ENCODE data around the gene RRP1B. TPM values are rescaled to one million over a fixed set of nuclear protein-coding genes. Genes with fewer than 3 reads are reported as not detected.

The RRP1B gene
- total and polyA plus RNA-seq, 2 of the 13 experiments (the other 11 are each of a cell fraction or from before 2014, with no cell fraction given): 16.3 to 46.2 TPM

DNA sequence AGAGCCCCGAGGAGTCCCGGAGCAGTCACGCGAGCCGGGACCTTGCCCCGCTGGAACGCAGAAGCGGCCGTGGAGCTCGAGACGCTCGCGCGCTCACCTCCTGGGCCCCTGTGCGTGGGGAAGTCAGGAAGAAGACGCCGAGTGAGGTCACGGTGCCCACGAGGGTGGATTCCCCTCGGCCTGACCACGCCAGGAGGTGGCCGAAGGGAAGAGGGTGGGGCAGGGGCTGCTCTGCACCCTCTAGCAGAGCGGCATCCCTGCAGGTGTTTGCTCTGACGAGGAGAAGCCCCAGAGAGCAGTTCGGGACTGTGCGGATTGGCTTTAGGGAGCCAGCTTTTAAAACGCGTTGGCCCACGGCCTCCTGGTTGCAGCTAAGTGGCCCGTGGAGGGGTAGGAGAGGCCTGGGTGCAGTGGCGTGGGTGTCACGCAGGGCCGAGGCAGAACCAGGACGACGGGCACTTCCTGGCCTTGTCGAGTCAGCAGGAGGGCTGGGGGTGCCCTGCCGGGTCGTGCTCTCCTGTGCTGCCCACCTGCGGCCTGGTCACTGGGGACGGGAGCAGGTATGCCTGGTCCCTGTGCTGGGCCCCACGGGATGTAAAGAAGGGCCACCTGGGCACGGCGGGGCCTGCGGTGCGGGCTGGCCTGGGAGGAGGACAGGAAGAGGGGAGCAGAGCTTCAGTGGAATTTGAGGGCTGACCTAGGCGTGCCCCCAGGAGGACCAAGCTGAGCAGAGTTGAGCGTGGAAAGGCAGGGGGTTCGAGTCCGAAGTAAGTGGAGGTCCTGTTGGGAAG is 60.6 kb downstream of the RRP1B start (continued):
- TF ChIP-seq, protein P1, sequence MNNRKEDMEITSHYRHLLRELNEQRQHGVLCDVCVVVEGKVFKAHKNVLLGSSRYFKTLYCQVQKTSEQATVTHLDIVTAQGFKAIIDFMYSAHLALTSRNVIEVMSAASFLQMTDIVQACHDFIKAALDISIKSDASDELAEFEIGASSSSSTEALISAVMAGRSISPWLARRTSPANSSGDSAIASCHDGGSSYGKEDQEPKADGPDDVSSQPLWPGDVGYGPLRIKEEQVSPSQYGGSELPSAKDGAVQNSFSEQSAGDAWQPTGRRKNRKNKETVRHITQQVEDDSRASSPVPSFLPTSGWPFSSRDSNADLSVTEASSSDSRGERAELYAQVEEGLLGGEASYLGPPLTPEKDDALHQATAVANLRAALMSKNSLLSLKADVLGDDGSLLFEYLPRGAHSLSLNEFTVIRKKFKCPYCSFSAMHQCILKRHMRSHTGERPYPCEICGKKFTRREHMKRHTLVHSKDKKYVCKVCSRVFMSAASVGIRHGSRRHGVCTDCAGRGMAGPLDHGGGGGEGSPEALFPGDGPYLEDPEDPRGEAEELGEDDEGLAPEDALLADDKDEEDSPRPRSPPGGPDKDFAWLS (CRISPR knock-in tag; IDR thresholded peaks at IDR 0.05; ENCODE audit: borderline replicate concordance): no peak
- no peak for TF ChIP-seq GTF2F1 (IDR thresholded peaks at IDR 0.05; ENCODE audit: low read length)
- TF ChIP-seq HNRNPL (IDR thresholded peaks at IDR 0.05; ENCODE audit: low read depth, low read length): peak; percentile 17; the same call in 1 of the 2 replicates
- TF ChIP-seq ZNF737 (CRISPR knock-in tag; IDR thresholded peaks at IDR 0.05; ENCODE audit: borderline replicate concordance): no peak
- TF ChIP-seq ZSCAN22 (CRISPR knock-in tag; IDR thresholded peaks at IDR 0.05): no peak
- TF ChIP-seq, protein P2, sequence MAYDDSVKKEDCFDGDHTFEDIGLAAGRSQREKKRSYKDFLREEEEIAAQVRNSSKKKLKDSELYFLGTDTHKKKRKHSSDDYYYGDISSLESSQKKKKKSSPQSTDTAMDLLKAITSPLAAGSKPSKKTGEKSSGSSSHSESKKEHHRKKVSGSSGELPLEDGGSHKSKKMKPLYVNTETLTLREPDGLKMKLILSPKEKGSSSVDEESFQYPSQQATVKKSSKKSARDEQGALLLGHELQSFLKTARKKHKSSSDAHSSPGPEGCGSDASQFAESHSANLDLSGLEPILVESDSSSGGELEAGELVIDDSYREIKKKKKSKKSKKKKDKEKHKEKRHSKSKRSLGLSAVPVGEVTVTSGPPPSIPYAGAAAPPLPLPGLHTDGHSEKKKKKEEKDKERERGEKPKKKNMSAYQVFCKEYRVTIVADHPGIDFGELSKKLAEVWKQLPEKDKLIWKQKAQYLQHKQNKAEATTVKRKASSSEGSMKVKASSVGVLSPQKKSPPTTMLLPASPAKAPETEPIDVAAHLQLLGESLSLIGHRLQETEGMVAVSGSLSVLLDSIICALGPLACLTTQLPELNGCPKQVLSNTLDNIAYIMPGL (CRISPR knock-in tag; IDR thresholded peaks at IDR 0.05; ENCODE audit: borderline replicate concordance in 1 of 2, low read depth in 1 of 2): 0 out of 4 replicates have a peak, but pooled peaks of 1 of the 2 experiments have one; percentile 48
- TF ChIP-seq, protein P3, sequence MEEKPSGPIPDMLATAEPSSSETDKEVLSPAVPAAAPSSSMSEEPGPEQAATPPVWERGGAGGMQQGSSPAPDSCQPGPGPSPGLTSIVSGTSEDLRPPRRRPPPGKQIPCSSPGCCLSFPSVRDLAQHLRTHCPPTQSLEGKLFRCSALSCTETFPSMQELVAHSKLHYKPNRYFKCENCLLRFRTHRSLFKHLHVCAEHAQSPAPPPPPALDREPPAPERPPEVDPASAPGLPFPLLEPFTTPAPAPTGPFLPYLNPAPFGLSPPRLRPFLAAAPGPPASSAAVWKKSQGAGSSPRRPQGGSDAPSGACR (CRISPR knock-in tag; IDR thresholded peaks at IDR 0.05): 0 out of 2 replicates have a peak, but pooled peaks have one; percentile 52
- peak; percentile 21; the same call in 1 of the 2 replicates for TF ChIP-seq ZFY (CRISPR knock-in tag; IDR thresholded peaks at IDR 0.05)
- no peak; the same call in 1 of the 2 replicates for TF ChIP-seq AKAP8 (CRISPR knock-in tag; IDR thresholded peaks at IDR 0.05)
- TF ChIP-seq, protein P4, sequence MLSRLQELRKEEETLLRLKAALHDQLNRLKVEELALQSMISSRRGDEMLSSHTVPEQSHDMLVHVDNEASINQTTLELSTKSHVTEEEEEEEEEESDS (CRISPR knock-in tag; IDR thresholded peaks at IDR 0.05; ENCODE audit: borderline replicate concordance): no peak
- TF ChIP-seq RBFOX2 (IDR thresholded peaks at IDR 0.05; ENCODE audit: low read depth, low read length): peak; percentile 30
- TF ChIP-seq ZNF326 (CRISPR knock-in tag; IDR thresholded peaks at IDR 0.05; ENCODE audit: borderline replicate concordance): no peak
- TF ChIP-seq ZNF207 (IDR thresholded peaks at IDR 0.05; ENCODE audit: borderline replicate concordance): no peak
- TF ChIP-seq, protein P5, sequence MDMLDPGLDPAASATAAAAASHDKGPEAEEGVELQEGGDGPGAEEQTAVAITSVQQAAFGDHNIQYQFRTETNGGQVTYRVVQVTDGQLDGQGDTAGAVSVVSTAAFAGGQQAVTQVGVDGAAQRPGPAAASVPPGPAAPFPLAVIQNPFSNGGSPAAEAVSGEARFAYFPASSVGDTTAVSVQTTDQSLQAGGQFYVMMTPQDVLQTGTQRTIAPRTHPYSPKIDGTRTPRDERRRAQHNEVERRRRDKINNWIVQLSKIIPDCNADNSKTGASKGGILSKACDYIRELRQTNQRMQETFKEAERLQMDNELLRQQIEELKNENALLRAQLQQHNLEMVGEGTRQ (IDR thresholded peaks at IDR 0.05; ENCODE audit: low read depth, low read length): no peak
- TF ChIP-seq, protein P5 (CRISPR knock-in tag; IDR thresholded peaks at IDR 0.05; ENCODE audit: borderline replicate concordance): no peak
- 0 out of 2 replicates have a peak, but pooled peaks have one; percentile 19 for TF ChIP-seq NFKB2 (CRISPR knock-in tag; IDR thresholded peaks at IDR 0.05; ENCODE audit: borderline replicate concordance)
- TF ChIP-seq, protein P6, sequence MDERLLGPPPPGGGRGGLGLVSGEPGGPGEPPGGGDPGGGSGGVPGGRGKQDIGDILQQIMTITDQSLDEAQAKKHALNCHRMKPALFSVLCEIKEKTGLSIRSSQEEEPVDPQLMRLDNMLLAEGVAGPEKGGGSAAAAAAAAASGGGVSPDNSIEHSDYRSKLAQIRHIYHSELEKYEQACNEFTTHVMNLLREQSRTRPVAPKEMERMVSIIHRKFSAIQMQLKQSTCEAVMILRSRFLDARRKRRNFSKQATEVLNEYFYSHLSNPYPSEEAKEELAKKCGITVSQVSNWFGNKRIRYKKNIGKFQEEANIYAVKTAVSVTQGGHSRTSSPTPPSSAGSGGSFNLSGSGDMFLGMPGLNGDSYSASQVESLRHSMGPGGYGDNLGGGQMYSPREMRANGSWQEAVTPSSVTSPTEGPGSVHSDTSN (CRISPR knock-in tag; IDR thresholded peaks at IDR 0.05): no peak
- TF ChIP-seq RARG (CRISPR knock-in tag; IDR thresholded peaks at IDR 0.05; ENCODE audit: low read depth): no peak
- TF ChIP-seq ZNF652 (CRISPR knock-in tag; IDR thresholded peaks at IDR 0.05; ENCODE audit: borderline replicate concordance, low read depth): no peak
- TF ChIP-seq SALL2 (CRISPR knock-in tag; IDR thresholded peaks at IDR 0.05): 0 out of 2 replicates have a peak, but pooled peaks have one; percentile 12
- 0 out of 2 replicates have a peak, but pooled peaks have one; percentile 3 for TF ChIP-seq NRL (CRISPR knock-in tag; IDR thresholded peaks at IDR 0.05; ENCODE audit: borderline replicate concordance)
